Sigmoid colon (tissue), 7 donors: ENCODE measurements around the gene MYCL. TPM values are rescaled to one million over a fixed set of nuclear protein-coding genes. Genes with fewer than 3 reads are reported as not detected.

Experiments
- DNase-seq: peaks from one replicate; pipeline ENCODE4 v3.0.0-alpha.2; 2019
- H3K27ac ChIP-seq, 4 donors: fragments of 200-600 bp; sonication (generic); one replicate each; pipeline ENCODE4 v1.5.1; 2016 to 2019; ENCODE audit warnings: mild to moderate bottlenecking in 1 of 4
- H3K27me3 ChIP-seq, 3 donors: fragments of 200-600 bp; sonication (generic); one replicate each; pipeline ENCODE4 v1.5.1; 2019; ENCODE audit warnings: mild to moderate bottlenecking in 1 of 3
- H3K36me3 ChIP-seq, 4 donors: fragments of 200-600 bp; sonication (generic); one replicate each; pipeline ENCODE4 v1.5.1; 2016 to 2019
- H3K4me1 ChIP-seq, 4 donors: fragments of 200-600 bp; sonication (generic); one replicate each; pipeline ENCODE4 v1.5.1; 2017 to 2019
- H3K4me3 ChIP-seq, 4 donors: fragments of 200-600 bp; sonication (generic); one replicate each; pipeline ENCODE4 v1.5.1; 2017 to 2019; ENCODE audit warnings: mild to moderate bottlenecking in 2 of 4, moderate library complexity in 1 of 4
- H3K9me3 ChIP-seq, 4 donors: fragments of 200-600 bp in 3 of 4; sonication (generic) in 3 of 4; one replicate each; pipeline versions ENCODE4 v1.5.1 to v1.6.1; 2013 to 2019
- CTCF ChIP-seq, 4 experiments: fragments of 450-650 bp in 3 of 4; fragments of 200-600 bp in 1 of 4; IDR thresholded peaks; one replicate each; pipeline ENCODE4 v1.5.1; 2016 to 2019; ENCODE audit warnings: antibody characterized with exemption in 4 of 4, mild to moderate bottlenecking in 3 of 4, moderate library complexity in 2 of 4
- EP300 ChIP-seq, 4 donors: sonication (generic); formaldehyde crosslinking; IDR thresholded peaks; one replicate each; pipeline ENCODE4 v1.6.1; 2017; ENCODE audit warnings: antibody characterized with exemption in 4 of 4
- POLR2A ChIP-seq, 2 donors: fragments of 450-650 bp; IDR thresholded peaks; one replicate each; pipeline ENCODE4 v1.6.1; 2016; ENCODE audit warnings: antibody characterized with exemption in 2 of 2, mild to moderate bottlenecking in 2 of 2, moderate library complexity in 2 of 2
- POLR2AphosphoS5 ChIP-seq, 4 donors: sonication (generic); formaldehyde crosslinking; IDR thresholded peaks; one replicate each; pipeline ENCODE4 v1.6.1; 2017; ENCODE audit warnings: antibody characterized with exemption in 4 of 4
- WGBS, 2 donors: extraction: QIAGEN DNeasy Blood & Tissue Kit; methylation state at CpG; one replicate each; pipeline ENCODE4 v1.1.7; 2013; 5-methylcytosine and 5-hydroxymethylcytosine counted together
- intact Hi-C: fragments of 100-400 bp; cut with DNase I; formaldehyde crosslinking; loops from one replicate; pipeline ENCODE4 v1.15.1; 2023
- polyA plus RNA-seq, 3 donors: library from polyadenylated mRNA; stranded (reverse); fragments of 200-250 nt; gene quantifications; one replicate each; pipeline ENCODE4 v1.2.3, GENCODE V29; 2013
- total RNA-seq, 4 donors: library from RNA; depleted of rRNA; stranded (reverse); fragments of >200 nt; gene quantifications; one replicate each; pipeline ENCODE4 v1.1.0, GENCODE V29; 2016
- donor health status: healthy with polysubstance abuse.
- donor health status: Bipolar disorder and iron deficiency.
- donor health status: healthy.

MYCL gene
- total and polyA plus RNA-seq, 7 donors: 0.14 to 8.2 (median 1.7) TPM

GRCh38 chr1:39861003-39861402, 40.7 kb downstream of the MYCL start:
- no peaks in the 10 kb centered on the region for H3K9me3 ChIP-seq
- H3K4me1 ChIP-seq: peaks cover 0 to 7% (median 0%) of the 10 kb centered on the region in 4 donors
- TF ChIP-seq CTCF (IDR thresholded peaks at IDR 0.05) (no peak), EP300 (IDR thresholded peaks at IDR 0.05) (no peak), POLR2AphosphoS5 (IDR thresholded peaks at IDR 0.05) (no peak), POLR2A (IDR thresholded peaks at IDR 0.05) (no peak)
- peaks cover 0 to 4% (median under 1%) of the 10 kb centered on the region in 4 donors for H3K36me3 ChIP-seq
- 97% methylated on average over 7 of the region's 7 CpGs for WGBS, 2 donors
- no peak for DNase-seq
- H3K27me3 ChIP-seq: no peaks in the 10 kb centered on the region
- no peak overlapping the region for H3K27ac ChIP-seq
- no peak overlapping the region for H3K4me3 ChIP-seq
- intact Hi-C loops: no loop called here

GRCh38 chr1:39859859-39860812, 41.6 kb downstream of the MYCL start:
- WGBS, 2 donors: 39 to 76% methylated on average over 7 of the region's 7 CpGs
- peaks cover 0 to 12% (median 4%) of the 10 kb centered on the region in 4 donors for H3K36me3 ChIP-seq
- intact Hi-C loops: no loop called here
- peaks cover 0 to 7% (median 0%) of the 10 kb centered on the region in 4 donors for H3K4me1 ChIP-seq
- H3K9me3 ChIP-seq: no peaks in the 10 kb centered on the region
- no peak overlapping the region for H3K4me3 ChIP-seq
- no peak for TF ChIP-seq CTCF (IDR thresholded peaks at IDR 0.05)
- no peak for TF ChIP-seq EP300 (IDR thresholded peaks at IDR 0.05)
- no peak for TF ChIP-seq POLR2AphosphoS5 (IDR thresholded peaks at IDR 0.05)
- TF ChIP-seq POLR2A (IDR thresholded peaks at IDR 0.05): no peak
- no peak for DNase-seq
- no peak overlapping the region for H3K27ac ChIP-seq
- H3K27me3 ChIP-seq: no peaks in the 10 kb centered on the region

- DNase-seq: no peak
- Histone ChIP-seq H3K4me1 (peaks cover 0 to 7% (median 0%) of the 10 kb centered on the region in 4 donors), H3K4me3 (no peak overlapping the region), H3K9me3 (no peaks in the 10 kb centered on the region), H3K36me3 (peaks cover 0 to 30% (median 11%) of the 10 kb centered on the region in 4 donors), H3K27ac (no peak overlapping the region), H3K27me3 (no peaks in the 10 kb centered on the region)
- 80 to 87% methylated on average over 3 of the region's 3 CpGs for WGBS, 2 donors
- no peak for TF ChIP-seq POLR2AphosphoS5 (IDR thresholded peaks at IDR 0.05)
- no peak for TF ChIP-seq CTCF (IDR thresholded peaks at IDR 0.05)
- TF ChIP-seq POLR2A (IDR thresholded peaks at IDR 0.05): no peak
- TF ChIP-seq EP300 (IDR thresholded peaks at IDR 0.05): no peak
- intact Hi-C loops: no loop called here
Observed at GRCh38 chr1:39858315-39858714, 43.4 kb downstream of the MYCL start.

- intact Hi-C loops: no loop called here
- TF ChIP-seq POLR2A (IDR thresholded peaks at IDR 0.05) (no peak), POLR2AphosphoS5 (IDR thresholded peaks at IDR 0.05) (no peak), EP300 (IDR thresholded peaks at IDR 0.05) (no peak), CTCF (IDR thresholded peaks at IDR 0.05) (no peak)
- WGBS, 2 donors: 90 to 95% methylated on average over 3 of the region's 3 CpGs
Observed at GRCh38 chr1:39857126-39857878, 44.4 kb downstream of the MYCL start.

More at GRCh38 chr1:39857126-39857878, 44.4 kb downstream of the MYCL start:
- peaks cover 0 to 38% (median 11%) of the 10 kb centered on the region in 4 donors for H3K36me3 ChIP-seq
- H3K9me3 ChIP-seq: no peaks in the 10 kb centered on the region
- no peaks in the 10 kb centered on the region for H3K27me3 ChIP-seq
- no peak for DNase-seq
- no peak overlapping the region for H3K27ac ChIP-seq
- H3K4me3 ChIP-seq: no peak overlapping the region
- peaks cover 0 to 7% (median 2%) of the 10 kb centered on the region in 4 donors for H3K4me1 ChIP-seq
